Measurements from ENCODE around the gene FRMD4A.

The FRMD4A gene

DNA sequence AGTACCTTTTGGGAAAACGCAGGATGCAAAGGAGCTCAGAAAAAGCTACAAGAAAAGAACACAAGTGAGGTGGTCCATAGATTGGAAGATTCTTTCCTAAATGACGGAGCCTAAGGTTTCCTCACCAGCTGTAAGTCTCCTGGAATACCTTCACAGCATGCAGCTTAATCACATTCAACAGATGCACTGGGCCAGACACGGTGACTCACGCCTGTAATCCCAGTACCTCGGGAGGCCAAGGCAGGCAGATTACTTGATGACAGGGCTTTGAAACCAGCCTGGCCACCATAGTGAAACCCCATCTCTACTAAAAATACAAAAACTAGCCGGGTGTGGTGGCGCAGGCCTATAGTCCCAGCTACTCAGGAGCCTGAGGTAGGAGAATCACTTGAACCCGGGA, 228.7 kb downstream of the FRMD4A start:
- no peaks in the 10 kb centered on the region for H3K36me3 ChIP-seq (replicated peaks)
- no peak overlapping the region for H3K4me3 ChIP-seq (ENCODE audit: low read depth, low read length)
- no peak overlapping the region for H3K27ac ChIP-seq
- no peaks in the 10 kb centered on the region for H3K27me3 ChIP-seq (replicated peaks)
- TF ChIP-seq, protein P1, sequence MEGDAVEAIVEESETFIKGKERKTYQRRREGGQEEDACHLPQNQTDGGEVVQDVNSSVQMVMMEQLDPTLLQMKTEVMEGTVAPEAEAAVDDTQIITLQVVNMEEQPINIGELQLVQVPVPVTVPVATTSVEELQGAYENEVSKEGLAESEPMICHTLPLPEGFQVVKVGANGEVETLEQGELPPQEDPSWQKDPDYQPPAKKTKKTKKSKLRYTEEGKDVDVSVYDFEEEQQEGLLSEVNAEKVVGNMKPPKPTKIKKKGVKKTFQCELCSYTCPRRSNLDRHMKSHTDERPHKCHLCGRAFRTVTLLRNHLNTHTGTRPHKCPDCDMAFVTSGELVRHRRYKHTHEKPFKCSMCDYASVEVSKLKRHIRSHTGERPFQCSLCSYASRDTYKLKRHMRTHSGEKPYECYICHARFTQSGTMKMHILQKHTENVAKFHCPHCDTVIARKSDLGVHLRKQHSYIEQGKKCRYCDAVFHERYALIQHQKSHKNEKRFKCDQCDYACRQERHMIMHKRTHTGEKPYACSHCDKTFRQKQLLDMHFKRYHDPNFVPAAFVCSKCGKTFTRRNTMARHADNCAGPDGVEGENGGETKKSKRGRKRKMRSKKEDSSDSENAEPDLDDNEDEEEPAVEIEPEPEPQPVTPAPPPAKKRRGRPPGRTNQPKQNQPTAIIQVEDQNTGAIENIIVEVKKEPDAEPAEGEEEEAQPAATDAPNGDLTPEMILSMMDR (IDR thresholded peaks at IDR 0.05; ENCODE audit: low read depth, low read length, missing control alignments): no peak
- DNase-seq: peak; percentile 61
- in situ Hi-C loops (cut with HindIII; ENCODE audit: low pct_ligation_motif_present, low sequenced_read_pairs): no loop called here

DNA sequence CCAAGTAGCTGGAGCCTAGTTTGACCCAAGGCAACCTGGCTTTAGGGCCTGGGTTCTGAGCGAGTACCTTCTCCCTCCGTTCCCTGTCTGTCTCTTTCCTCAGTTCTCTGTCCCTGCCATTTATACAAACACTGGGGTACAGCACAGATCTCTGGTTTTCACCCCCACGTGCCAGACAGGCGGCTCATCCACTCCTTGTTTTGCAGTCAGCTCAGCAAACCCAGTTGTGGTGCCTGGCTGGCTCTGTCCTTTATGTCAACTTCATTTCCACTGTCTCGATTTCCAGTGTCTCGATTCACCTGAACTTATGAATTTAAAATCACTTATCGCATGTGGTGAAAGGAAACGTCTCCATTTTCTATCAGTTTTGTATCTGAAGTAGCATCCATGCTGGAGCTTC, 230.8 kb downstream of the FRMD4A start:
- TF ChIP-seq, protein P1 (IDR thresholded peaks at IDR 0.05; ENCODE audit: low read depth, low read length, missing control alignments): no peak
- DNase-seq: no peak
- H3K27me3 ChIP-seq (replicated peaks): no peaks in the 10 kb centered on the region
- H3K36me3 ChIP-seq (replicated peaks): no peaks in the 10 kb centered on the region
- in situ Hi-C loops (cut with HindIII; ENCODE audit: low pct_ligation_motif_present, low sequenced_read_pairs): no loop called here
- H3K4me3 ChIP-seq (ENCODE audit: low read depth, low read length): no peak overlapping the region
- no peak overlapping the region for H3K27ac ChIP-seq

DNA sequence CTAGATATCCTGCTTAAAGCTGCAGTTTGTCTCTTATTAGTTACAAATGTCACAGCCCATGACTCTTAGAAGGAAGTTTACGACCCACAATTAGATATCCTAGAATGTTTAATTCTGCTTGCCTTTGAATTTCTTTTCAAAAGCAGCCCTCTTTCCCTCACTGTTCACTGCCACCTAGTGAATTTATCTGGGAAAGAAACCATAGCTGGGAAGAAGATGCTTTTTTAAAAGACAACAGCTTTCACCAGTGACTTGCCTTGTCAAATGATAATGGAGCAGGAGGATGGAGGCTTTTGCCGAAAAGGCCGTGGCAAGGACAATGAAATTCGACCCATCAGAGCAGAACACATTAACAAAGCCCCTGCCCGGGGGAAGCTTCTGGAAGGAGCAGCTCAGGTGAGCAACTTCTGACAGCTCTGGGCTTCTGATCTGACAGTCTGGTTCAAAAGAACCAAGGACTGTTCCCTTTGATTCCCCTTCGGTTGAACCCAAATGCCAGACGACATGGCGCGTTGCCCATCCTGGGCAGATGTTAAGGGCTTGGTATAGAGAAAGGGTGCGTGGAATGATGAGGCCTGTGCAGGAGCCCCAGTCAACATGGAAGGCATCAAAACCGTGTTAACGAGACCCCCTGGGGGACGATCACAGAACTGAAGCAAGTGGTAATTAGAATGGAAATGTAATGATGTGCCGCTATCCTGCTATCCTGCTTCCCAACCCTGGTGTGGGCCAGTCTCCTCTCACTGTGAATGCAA, 236.8 kb downstream of the FRMD4A start:
- peak; percentile 14 for DNase-seq
- H3K27ac ChIP-seq: no peak overlapping the region
- H3K27me3 ChIP-seq (replicated peaks): no peaks in the 10 kb centered on the region
- H3K4me3 ChIP-seq (ENCODE audit: low read depth, low read length): no peak overlapping the region
- TF ChIP-seq, protein P1 (IDR thresholded peaks at IDR 0.05; ENCODE audit: low read depth, low read length, missing control alignments): peak; percentile 60
- H3K36me3 ChIP-seq (replicated peaks): no peaks in the 10 kb centered on the region
- in situ Hi-C loops (cut with HindIII; ENCODE audit: low pct_ligation_motif_present, low sequenced_read_pairs): no loop called here

DNA sequence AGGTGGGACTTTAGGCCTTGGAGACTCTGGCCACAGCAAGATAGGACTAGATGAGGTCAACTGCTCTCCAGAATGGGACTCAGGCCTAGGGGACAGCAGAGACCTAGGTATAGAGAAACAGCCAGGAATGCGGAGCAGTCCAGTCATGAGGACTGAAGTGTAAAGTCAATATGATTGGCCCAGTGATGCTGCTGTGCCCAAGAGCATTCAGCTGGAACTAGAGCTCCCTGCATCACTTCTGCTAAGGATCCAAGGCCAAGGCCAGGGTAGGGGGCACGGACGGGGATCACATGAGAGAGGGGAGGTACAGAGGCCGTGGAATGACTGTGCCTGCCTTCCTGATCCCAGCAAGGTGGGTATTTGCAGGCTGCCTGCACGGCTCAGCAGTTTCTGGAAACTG, 237.9 kb downstream of the FRMD4A start:
- TF ChIP-seq, protein P1 (IDR thresholded peaks at IDR 0.05; ENCODE audit: low read depth, low read length, missing control alignments): no peak
- Histone ChIP-seq H3K36me3 (replicated peaks) (no peaks in the 10 kb centered on the region), H3K27ac (no peak overlapping the region), H3K4me3 (ENCODE audit: low read depth, low read length) (no peak overlapping the region), H3K27me3 (replicated peaks) (no peaks in the 10 kb centered on the region)
- no peak for DNase-seq
- in situ Hi-C loops (cut with HindIII; ENCODE audit: low pct_ligation_motif_present, low sequenced_read_pairs): no loop called here

DNA sequence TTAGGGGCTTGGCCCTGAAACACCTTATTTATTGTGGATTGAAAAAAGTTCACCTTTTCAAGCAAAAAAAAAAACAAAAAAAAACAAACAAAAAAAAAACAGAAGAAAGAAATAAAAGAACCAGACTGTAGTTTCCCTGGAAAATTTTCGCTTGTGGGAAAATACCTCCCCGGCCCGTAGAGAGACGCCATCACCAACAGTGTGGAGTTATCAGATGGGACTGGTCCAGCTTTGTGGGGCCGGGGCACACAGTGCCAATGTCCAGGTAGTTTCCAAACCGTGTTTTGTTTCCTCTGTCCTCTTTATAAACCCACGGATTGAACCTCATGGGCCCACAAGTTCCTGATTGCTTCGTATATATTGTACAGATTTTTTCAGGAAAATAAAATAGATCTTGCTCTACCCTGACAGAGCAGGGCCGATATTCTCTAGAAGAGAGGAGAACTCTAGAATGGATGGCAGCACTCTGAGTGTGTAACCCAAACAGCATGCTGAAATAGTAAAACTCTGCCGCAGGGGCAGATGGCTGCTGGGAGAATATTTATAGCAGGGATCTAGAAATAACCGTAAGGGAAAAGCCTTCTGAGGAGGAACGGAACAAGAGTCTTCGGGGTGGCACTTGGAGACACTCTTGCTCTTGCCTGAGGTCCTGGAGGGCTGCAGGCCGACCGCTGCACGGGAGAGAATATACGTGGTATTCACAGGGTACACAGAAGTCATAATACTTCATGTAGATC, 241.0 kb downstream of the FRMD4A start:
- TF ChIP-seq, protein P1 (IDR thresholded peaks at IDR 0.05; ENCODE audit: low read depth, low read length, missing control alignments): no peak
- Histone ChIP-seq H3K36me3 (replicated peaks) (no peaks in the 10 kb centered on the region), H3K27ac (no peak overlapping the region), H3K4me3 (ENCODE audit: low read depth, low read length) (no peak overlapping the region), H3K27me3 (replicated peaks) (no peaks in the 10 kb centered on the region)
- in situ Hi-C loops (cut with HindIII; ENCODE audit: low pct_ligation_motif_present, low sequenced_read_pairs): no loop called here
- DNase-seq: no peak

Measured in brain microvascular endothelial cell (primary cell).